Fibroblast of lung (primary cell): Measurements from ENCODE around the gene AKIRIN2.

Source experiments
- CTCF ChIP-seq, 2 donors: IDR thresholded peaks in 1 of 2; conservative IDR thresholded peaks in 1 of 2; 1 replicate in 1 of 2; 2 replicates in 1 of 2; pipeline ENCODE4 v1.5.1; 2011 to 2012; ENCODE audit warnings: low read length in 2 of 2, control low read depth in 1 of 2, inconsistent platforms in 1 of 2, low read depth in 1 of 2, mild to moderate bottlenecking in 1 of 2
- EZH2 ChIP-seq: IDR thresholded peaks from 2 replicates; pipeline ENCODE4 v1.5.1; 2012; ENCODE audit warnings: low read length, control low read depth, mild to moderate bottlenecking; ENCODE audit errors: missing control alignments

- TF ChIP-seq CTCF (conservative IDR thresholded peaks at IDR 0.05 in 1 of 2, IDR thresholded peaks at IDR 0.05 in 1 of 2; ENCODE audit: low read depth in 1 of 2, low read length in 2 of 2) (no peak), EZH2 (no peak)
These were observed 1.4 kb downstream of the AKIRIN2 start for GRCh38 chr6:87700397-87701343.
